Panc1 (cell line): ENCODE measurements around the gene DIPK1B. TPM values are rescaled to one million over a fixed set of nuclear protein-coding genes. Genes with fewer than 3 reads are reported as not detected.

Experiments
- ATAC-seq: fragments of 200-7000 bp; cut with Tn5 transposase; 2 replicates; pipeline ENCODE4 v1.9.1; 2020; ENCODE audit warnings: mild to moderate bottlenecking, moderate library complexity
- BruUV-seq: library from RNA; stranded (reverse); fragments of 400-500 nt; replicated peaks from 2 replicates; lab custom pipeline; 2021; lab: Mats Ljungman, UMichigan
- CTCF ChIA-PET: fragments of 300-600 bp; sonication (Branson Sonifier 250); formaldehyde crosslinking; loops from one replicate; lab custom pipeline; 2022; ENCODE audit warnings: antibody characterized with exemption; lab: Charles Lee
- POLR2A ChIA-PET: fragments of 300-600 bp; sonication (Branson Sonifier 250); formaldehyde crosslinking; loops from one replicate; lab custom pipeline; 2022; ENCODE audit warnings: antibody characterized with exemption; lab: Charles Lee
- DNase-seq: peaks from one replicate; pipeline ENCODE4 v3.0.0-alpha.2; 2010; ENCODE audit warnings: low read depth, low spot score
- H3K27ac ChIP-seq: 2 replicates; pipeline ENCODE4 v1.5.1; 2011; ENCODE audit warnings: mild to moderate bottlenecking, low read length, inconsistent platforms
- H3K27me3 ChIP-seq: fragments of 200-500 bp; sonication (Bioruptor generic); 2 replicates; pipeline ENCODE4 v1.6.0; 2014; ENCODE audit warnings: low read length, inconsistent platforms; ENCODE audit not compliant: control insufficient read depth, insufficient read depth
- H3K36me3 ChIP-seq: fragments of 200-500 bp; sonication (Bioruptor generic); 2 replicates; pipeline ENCODE4 v1.5.1; 2014; ENCODE audit warnings: inconsistent platforms, mild to moderate bottlenecking, low read length, moderate library complexity; ENCODE audit not compliant: control insufficient read depth, insufficient read depth
- H3K4me1 ChIP-seq: 2 replicates; pipeline ENCODE4 v1.5.1; 2011; ENCODE audit warnings: inconsistent platforms, mild to moderate bottlenecking, low read length, moderate library complexity; ENCODE audit not compliant: control insufficient read depth, insufficient read depth
- H3K4me3 ChIP-seq, 2 experiments: 2 replicates each; pipeline ENCODE4 v1.5.1; 2011 to 2012; ENCODE audit warnings: low read depth in 2 of 2, low read length in 2 of 2, mild to moderate bottlenecking in 2 of 2, inconsistent platforms in 1 of 2, moderate library complexity in 1 of 2
- H3K9me3 ChIP-seq: fragments of 200-500 bp; sonication (Bioruptor generic); 2 replicates; pipeline ENCODE4 v1.5.1; 2014; ENCODE audit warnings: low read depth, mild to moderate bottlenecking, inconsistent platforms, low read length, moderate library complexity; ENCODE audit not compliant: control insufficient read depth, insufficient read depth
- CTCF ChIP-seq: fragments of 450-650 bp; IDR thresholded peaks from 2 replicates; pipeline ENCODE4 v1.5.1; 2017; ENCODE audit warnings: mild to moderate bottlenecking
- POLR2AphosphoS5 ChIP-seq: IDR thresholded peaks from 2 replicates; pipeline ENCODE4 v1.6.1; 2012; ENCODE audit warnings: mild to moderate bottlenecking, low read depth, low read length, moderate library complexity
- REST ChIP-seq, 2 experiments: IDR thresholded peaks; 2 replicates each; pipeline ENCODE4 v1.6.1; 2011 to 2012; ENCODE audit warnings: low read depth in 2 of 2, control low read depth in 1 of 2, low read length in 1 of 2, mild to moderate bottlenecking in 1 of 2, moderate library complexity in 1 of 2; ENCODE audit not compliant: insufficient read depth in 1 of 2
- SIN3A ChIP-seq: IDR thresholded peaks from 2 replicates; pipeline ENCODE4 v1.6.1; 2012; ENCODE audit warnings: low read depth, mild to moderate bottlenecking, low read length, moderate library complexity, borderline replicate concordance; ENCODE audit not compliant: insufficient read depth
- TCF7L2 ChIP-seq: IDR thresholded peaks from 2 replicates; pipeline ENCODE4 v1.6.1; 2011; ENCODE audit warnings: mild to moderate bottlenecking, low read depth, low read length, inconsistent platforms
- in situ Hi-C: cut with HindIII; loops from 2 replicates; pipeline ENCODE4 v1.10.0; 2016; ENCODE audit warnings: low sequenced_read_pairs, low pct_unique_long_range_greater_than_20kb
- intact Hi-C: fragments of 100-400 bp; cut with micrococcal nuclease; formaldehyde crosslinking; loops from one replicate; pipeline ENCODE4 v1.10.0; 2022; ENCODE audit not compliant: unreplicated experiment
- total RNA-seq: library from RNA; stranded (reverse); gene quantifications from one replicate; pipeline ENCODE4 v1.2.1, GENCODE V29; 2021; ENCODE audit not compliant: unreplicated experiment

Gene DIPK1B
- total RNA-seq, 1 experiment from 2014 or later: 10.6 TPM

GRCh38 chr9:136681945-136682699 is 30.2 kb upstream of the DIPK1B start:
- no peak overlapping the region for H3K4me3 ChIP-seq
- no peaks in the 10 kb centered on the region for H3K36me3 ChIP-seq
- in situ Hi-C loops: no loop called here
- H3K9me3 ChIP-seq: no peaks in the 10 kb centered on the region
- no TSS peak for BruUV-seq
- peaks cover 17% of the 10 kb centered on the region; the same call in 1 of the 2 replicates for H3K4me1 ChIP-seq
- no peak for DNase-seq
- CTCF ChIA-PET: interaction anchor here (0.6 kb wide), 2 partner anchors 11 to 100 kb away, joined by 3 read pairs; no protein-coding TSS in a partner anchor
- H3K27ac ChIP-seq: no peak overlapping the region
- POLR2A ChIA-PET: no interaction called here
- intact Hi-C loops: no loop called here
- no peaks in the 10 kb centered on the region for H3K27me3 ChIP-seq
- no peak for ATAC-seq
- TF ChIP-seq POLR2AphosphoS5: no peak
- no peak for TF ChIP-seq TCF7L2
- TF ChIP-seq SIN3A: no peak
- TF ChIP-seq CTCF: no peak
- no peak for TF ChIP-seq REST (IDR thresholded peaks at IDR 0.05; ENCODE audit: insufficient read depth in 1 of 2, low read depth in 2 of 2, low read length in 1 of 2)

- ChIA-PET POLR2A (no interaction called here), CTCF (interaction anchor here (0.6 kb wide), 2 partner anchors 11 to 100 kb away, joined by 3 read pairs; no protein-coding TSS in a partner anchor)
- Histone ChIP-seq H3K36me3 (no peaks in the 10 kb centered on the region), H3K9me3 (no peaks in the 10 kb centered on the region), H3K27ac (no peak overlapping the region), H3K4me1 (peaks cover 17% of the 10 kb centered on the region; the same call in 1 of the 2 replicates), H3K27me3 (no peaks in the 10 kb centered on the region), H3K4me3 (no peak overlapping the region)
- no peak for DNase-seq
- ATAC-seq: no peak
- intact Hi-C loops (no loop called here), in situ Hi-C loops (no loop called here)
- TF ChIP-seq POLR2AphosphoS5 (no peak), TCF7L2 (no peak), REST (IDR thresholded peaks at IDR 0.05; ENCODE audit: insufficient read depth in 1 of 2, low read depth in 2 of 2, low read length in 1 of 2) (no peak), SIN3A (no peak), CTCF (no peak)
- BruUV-seq: no TSS peak
These were observed 29.7 kb upstream of the DIPK1B start for GRCh38 chr9:136682710-136683109.
